Measurements from ENCODE around the gene CTDP1. TPM values are rescaled to one million over a fixed set of nuclear protein-coding genes. Genes with fewer than 3 reads are reported as not detected.
"Not testable (repeated sequence)": the region's sequence is repeated elsewhere in the genome, so short reads cannot be mapped to it uniquely, and the experiment has no call there.

Gene CTDP1
- total RNA-seq, 1 donor from 2014 or later: 10.8 TPM

- DNase-seq (ENCODE audit: low spot score): no peak
- intact Hi-C loops (cut with DNase I): no loop called here
Observed at GRCh38 chr18:79680100-79680879, 687 bp downstream of the CTDP1 start.

DNA sequence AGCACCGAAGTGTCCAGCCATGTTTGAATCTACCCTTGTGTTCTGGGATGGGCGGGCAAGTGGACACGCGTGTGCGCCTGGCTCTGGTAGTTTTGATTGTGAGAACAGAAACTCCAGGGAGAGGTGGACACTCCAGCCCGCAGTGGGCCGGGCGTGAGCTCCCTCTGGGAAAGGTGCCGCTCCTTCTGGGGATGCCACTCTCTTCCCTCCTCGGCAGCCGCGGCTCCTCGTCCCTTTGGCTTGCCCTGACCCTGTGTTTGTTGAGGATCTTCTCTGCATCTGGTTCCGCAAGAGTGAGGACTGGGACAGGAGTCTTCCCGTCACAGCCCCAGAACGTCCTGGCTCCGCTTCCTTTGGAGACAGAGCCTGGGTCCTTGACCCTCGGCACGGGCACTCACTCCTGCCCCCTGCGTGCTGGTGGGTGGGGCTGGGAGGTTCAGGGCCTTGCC lies 1.3 kb downstream of the CTDP1 start:
- no peak for DNase-seq (ENCODE audit: low spot score)
- intact Hi-C loops (cut with DNase I): no loop called here

GRCh38 chr18:79681484-79682387 lies 2.1 kb downstream of the CTDP1 start:
- no peak for DNase-seq (ENCODE audit: low spot score)
- intact Hi-C loops (cut with DNase I): no loop called here

- DNase-seq (ENCODE audit: low spot score): no peak
- intact Hi-C loops (cut with DNase I): no loop called here
Observed at GRCh38 chr18:79682481-79682880, 2.9 kb downstream of the CTDP1 start.

DNA sequence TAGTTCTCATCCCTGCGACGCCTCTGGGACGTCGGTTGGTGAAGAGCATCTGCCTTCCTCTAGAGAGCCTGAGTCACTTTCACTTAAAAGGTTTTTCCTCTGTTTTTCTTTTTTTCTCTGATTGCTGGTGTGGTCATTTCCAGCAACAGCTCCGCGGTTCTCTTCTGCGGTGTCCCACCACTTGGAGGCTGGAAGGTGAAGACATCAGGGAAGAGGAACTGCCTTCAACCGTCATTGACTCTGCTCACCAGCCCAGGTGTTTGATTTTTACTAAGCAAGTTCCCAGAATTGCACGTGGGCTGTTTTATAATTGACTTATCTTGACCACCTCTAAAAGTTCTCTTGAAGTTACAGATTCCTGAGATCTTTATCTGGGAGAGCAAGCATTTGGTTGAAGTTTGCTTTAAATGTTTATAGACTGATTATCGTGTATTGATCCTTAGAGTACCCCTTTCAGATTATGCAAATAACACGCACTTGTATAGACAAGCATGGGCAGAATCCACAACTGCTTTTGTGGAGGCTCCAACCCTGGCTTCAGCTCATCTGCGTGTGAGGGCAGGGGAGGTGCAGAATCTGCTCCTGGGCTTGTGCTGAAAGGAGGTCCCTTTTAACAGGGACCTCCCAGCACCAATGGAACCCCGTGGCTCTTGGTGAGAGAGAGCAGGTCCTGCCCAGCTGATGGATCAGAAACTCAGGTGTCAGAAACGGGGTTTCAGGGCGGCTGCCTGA lies 3.5 kb downstream of the CTDP1 start:
- intact Hi-C loops (cut with DNase I): no loop called here
- no peak for DNase-seq (ENCODE audit: low spot score)

- DNase-seq (ENCODE audit: low spot score): no peak
- intact Hi-C loops (cut with DNase I): no loop called here
Observed at GRCh38 chr18:79683626-79684282, 4.2 kb downstream of the CTDP1 start.

DNA sequence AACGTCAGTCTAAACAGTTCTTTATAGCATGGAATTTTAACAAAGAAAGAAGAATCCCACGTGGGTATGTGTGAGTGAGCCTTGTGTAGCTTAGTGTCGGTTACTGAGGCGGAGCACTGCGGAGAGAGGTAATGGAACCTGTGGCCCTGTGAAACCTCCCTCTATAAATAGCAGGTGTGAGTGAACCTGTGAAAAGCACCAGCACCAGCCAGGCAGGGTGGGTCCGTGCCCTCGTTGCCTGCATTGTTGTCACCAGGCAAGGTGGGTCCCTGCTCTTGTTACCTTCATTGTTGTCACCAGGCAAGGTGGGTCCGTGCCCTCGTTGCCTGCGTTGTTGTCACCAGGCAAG lies 4.7 kb downstream of the CTDP1 start:
- intact Hi-C loops (cut with DNase I): no loop called here
- DNase-seq (ENCODE audit: low spot score): no peak

DNA sequence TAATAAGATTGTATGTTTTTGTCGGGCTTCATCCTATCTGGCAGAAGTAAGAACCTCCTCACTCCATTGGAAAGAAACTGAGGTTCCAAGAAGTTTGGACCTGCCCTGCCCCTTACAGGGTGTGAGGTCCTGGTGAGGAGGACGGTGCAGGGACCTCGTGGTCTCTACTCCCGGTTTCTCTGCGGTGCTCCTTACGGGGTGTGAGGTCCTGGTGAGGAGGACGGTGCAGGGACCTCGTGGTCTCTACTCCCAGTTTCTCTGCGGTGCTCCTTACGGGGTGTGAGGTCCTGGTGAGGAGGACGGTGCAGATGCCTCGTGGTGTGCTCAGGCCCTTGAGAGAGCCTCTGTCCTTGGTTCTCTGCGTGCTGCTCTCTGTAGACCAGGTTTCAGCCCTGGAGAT lies 5.2 kb downstream of the CTDP1 start:
- no peak for DNase-seq (ENCODE audit: low spot score)
- intact Hi-C loops (cut with DNase I): no loop called here

DNA sequence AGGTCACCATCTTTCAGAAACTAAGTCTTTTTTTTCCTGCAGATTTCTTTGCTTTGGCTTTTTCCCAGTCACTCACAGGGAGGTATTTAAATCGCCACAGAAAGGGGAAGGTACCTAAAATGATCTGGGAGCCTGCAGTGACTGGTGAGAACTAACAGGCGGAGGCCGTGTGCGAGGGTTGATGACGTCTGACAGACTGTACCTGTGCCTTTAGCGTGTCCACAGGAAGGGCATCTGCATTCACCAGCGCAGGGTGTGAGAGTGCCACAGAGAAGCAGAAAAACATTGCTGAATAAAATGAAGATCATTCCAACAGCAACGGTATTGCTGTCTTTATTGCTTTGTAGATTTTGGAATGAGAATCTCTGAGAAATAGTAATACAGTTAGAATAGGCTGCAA lies 5.7 kb downstream of the CTDP1 start:
- intact Hi-C loops (cut with DNase I): no loop called here
- DNase-seq (ENCODE audit: low spot score): no peak

DNA sequence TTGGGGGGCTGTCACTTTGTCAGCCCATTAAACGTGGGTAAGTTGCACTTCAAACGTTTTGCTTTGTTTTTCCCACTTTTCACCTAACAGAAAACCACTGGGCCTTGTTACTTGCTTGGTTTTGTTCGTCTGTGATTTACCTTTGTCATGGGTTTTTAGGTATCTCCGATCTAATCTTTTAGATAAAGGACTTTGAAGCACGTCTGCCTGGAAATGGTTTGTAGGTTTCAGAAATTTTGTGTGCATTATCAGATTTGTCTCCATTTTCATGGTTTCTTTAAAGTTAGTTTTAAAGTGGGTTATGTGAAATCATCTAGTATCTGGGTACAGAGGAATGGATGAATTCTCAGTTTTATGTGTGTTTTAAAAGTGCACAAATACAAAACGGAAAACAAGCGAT lies 6.4 kb downstream of the CTDP1 start:
- intact Hi-C loops (cut with DNase I): no loop called here
- DNase-seq (ENCODE audit: low spot score): no peak

DNA sequence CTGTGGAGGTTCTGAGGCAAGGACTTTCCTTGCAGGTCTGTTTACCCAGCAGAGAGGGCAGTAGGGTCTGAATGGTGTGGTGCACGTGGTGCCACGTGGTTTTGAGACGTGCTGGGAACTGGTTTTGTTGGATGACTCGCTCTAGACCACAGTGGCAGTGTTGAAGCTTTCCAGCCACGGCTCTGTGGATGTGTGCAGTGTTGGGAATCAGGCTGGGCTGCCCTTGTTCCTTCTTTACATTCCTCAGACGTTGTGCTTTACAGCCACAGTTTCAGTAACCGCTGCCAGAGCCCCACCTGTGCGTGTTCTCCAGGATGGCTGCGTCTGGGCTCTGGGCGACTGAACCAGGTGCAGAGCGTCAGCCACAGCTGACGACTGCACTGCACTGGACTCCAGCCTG lies 8.2 kb downstream of the CTDP1 start:
- intact Hi-C loops (cut with DNase I): no loop called here
- no peak for DNase-seq (ENCODE audit: low spot score)

DNA sequence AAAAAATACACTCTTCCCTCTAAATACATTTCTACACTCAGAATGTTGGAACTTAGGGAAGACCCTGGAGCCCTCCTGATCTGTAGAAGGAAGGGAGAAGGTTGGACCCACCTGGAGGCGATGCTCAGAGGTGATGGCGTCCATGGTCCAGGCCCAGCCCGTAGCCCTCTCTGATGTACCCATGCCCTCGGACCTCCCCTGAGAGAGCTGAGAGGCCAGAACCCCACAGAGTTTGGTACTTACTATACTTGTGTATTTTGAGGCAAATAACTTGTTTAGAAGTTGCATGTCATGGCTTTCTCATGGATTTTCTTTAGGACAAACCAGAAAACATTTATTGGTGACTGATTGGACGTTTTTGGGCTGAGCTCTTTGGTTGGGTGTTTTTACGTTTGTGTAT lies 10.5 kb downstream of the CTDP1 start:
- intact Hi-C loops (cut with DNase I): no loop called here
- no peak for DNase-seq (ENCODE audit: low spot score)

DNA sequence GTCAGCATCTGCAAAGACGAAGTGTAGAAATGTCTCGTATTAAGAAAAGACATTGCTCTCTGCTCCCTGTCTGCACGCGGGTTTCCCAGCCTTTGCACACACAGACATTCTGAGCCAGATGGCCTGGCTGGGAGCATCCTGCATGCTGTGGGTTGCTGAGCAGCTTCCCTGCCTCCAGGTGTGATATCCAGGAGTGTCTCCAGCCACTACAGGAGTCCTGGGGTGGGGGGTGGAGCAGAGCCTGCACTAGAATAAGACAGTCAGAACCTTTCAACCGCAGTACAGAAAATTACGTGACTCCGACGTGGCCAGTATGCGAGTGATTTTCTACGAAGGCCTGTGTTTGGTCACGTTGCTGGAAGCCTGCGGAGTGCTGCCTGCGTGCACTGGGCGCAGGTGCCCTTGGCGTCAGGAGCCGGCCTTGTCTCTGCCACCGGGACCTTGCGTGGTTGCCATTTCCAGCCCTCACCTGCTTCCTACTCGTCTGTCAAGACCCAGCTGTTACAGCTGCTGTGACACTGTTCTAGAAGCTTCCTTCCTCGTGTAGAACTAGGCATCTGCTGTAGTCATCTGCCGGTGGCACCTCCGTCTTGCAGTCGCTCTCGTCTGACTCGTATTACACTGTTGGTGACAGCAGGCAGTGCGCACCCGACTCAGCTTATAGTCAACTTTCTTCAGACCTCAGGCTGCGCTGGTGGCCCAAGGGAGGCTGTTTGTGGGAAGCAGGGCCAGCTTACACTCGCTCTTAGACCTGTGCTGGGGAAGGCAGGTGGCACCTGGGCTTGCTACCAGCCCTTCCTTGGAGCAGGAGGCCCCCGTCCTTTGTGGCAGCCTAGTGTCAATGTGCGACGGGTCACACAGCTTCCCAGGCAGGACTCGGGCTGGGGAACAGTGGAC lies 11.2 kb downstream of the CTDP1 start:
- DNase-seq (ENCODE audit: low spot score): peak; percentile 36
- intact Hi-C loops (cut with DNase I): no loop called here

DNA sequence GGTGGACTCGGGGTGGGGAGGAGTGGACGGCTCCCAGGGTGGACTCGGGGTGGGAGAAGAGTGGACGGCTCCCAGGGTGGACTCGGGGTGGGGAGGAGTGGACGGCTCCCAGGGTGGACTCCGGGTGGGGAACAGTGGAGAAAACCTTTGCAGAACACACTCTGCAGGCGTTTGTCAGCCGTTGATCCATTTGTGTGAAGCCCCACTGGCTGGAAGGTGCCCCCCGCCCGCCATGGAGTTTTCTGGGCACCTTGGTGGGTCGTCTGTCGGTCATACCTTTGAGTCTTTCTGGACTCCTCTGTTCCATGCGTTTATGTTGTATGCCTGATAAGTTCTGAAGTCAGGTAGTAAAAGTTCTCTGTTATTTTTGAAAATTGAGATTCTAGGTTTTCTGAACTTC lies 12.5 kb downstream of the CTDP1 start:
- no peak for DNase-seq (ENCODE audit: low spot score)
- intact Hi-C loops (cut with DNase I): no loop called here

DNA sequence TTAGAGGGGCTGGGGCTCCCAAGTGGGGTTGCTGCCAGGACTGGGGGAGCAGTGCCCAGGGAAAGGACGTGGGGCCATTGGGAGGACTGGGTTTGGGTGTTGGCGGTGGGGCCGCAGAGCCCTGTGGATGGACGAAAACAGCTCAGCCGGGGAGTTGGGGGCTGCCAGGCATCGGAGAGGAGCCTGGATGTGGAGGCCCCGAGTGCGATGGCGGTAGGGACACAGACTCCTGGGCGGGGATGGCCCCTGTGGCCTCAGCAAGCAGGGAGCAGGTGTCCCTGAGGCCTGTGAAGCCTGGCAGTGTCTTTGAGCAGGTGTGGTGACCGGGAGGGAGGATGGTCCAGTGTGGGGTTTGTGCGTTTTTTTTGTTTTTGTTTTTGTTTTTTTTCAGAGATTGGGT lies 13.3 kb downstream of the CTDP1 start:
- intact Hi-C loops (cut with DNase I): no loop called here
- DNase-seq (ENCODE audit: low spot score): no peak

DNA sequence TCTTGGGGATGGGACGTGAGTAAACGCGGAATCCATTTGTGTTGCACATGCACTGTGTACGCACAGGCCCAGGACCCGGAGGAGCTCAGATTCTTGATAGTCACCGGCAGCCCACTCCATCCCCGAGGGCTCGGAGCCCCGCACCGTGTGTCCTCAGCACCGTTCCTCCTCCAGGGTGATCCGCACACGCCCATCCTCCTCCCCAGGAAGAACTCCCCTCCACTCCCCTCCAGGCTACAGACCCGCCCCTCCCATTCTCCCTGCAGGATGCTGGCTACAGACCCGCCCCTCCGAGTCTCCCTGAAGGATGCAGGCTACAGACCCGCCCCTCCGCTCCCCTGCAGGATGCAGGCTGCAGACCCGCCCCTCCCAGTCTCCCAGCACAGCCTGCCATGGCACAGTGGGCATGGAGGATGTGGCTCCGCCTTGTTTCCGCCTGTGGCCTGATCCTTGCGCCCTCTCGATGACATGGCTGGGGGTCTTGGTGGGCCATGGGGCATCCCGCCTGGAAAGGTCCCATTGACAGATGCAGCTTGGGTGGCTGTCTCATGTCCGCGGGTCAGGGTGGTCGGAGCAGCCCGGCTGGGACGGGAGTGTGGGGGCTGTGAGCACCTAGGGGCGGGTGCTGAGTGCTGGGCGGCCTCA lies 14.1 kb downstream of the CTDP1 start:
- no peak for DNase-seq (ENCODE audit: low spot score)
- intact Hi-C loops (cut with DNase I): no loop called here

DNA sequence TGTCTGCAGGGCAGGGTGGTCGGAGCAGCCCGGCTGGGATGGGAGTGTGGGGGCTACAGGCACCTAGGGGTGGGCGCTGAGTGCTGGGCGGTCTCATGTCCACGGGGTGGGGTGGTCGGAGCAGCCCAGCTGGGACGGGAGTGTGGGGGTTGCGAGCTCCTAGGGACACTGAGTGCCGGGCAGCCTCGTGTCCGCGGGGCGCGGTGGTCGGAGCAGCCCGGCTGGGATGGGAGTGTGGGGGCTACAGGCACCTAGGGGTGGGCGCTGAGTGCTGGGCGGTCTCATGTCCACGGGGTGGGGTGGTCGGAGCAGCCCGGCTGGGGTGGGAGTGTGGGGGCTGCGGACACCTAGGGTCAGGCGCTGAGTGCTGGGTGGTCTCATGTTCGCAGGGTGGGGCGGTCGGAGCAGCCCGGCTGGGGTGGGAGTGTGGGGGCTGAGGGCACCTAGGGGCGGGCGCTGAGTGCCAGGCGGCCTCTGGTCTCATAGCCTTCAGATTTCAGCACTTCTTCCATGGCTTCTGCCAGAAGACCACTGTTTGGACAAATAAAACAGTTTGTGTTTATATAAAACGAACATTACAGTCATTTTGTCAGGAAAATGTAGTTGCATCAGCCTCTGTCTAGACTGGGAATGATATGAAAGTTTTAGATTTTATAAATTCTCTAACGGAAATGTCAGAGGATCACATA lies 14.7 kb downstream of the CTDP1 start:
- intact Hi-C loops (cut with DNase I): not testable (repeated sequence)

GRCh38 chr18:79694895-79695213 lies 15.3 kb downstream of the CTDP1 start:
- no peak for DNase-seq (ENCODE audit: low spot score)
- intact Hi-C loops (cut with DNase I): no loop called here

More for the DNA sequence above, 14.7 kb downstream of the CTDP1 start:
- not testable (repeated sequence) for DNase-seq (ENCODE audit: low spot score)
